ENCODE data around the gene SHROOM3.
"Not testable (repeated sequence)": the region's sequence is repeated elsewhere in the genome, so short reads cannot be mapped to it uniquely, and the experiment has no call there.

Gene SHROOM3

GRCh38 chr4:76447393-76447851 lies 12.4 kb downstream of the SHROOM3 start:
- DNase-seq: no peak

- DNase-seq: no peak
These were observed 13.2 kb downstream of the SHROOM3 start for GRCh38 chr4:76448211-76448610.

- DNase-seq: no peak
These were observed 14.3 kb downstream of the SHROOM3 start for GRCh38 chr4:76449362-76449767.

GRCh38 chr4:76449833-76450232 lies 14.8 kb downstream of the SHROOM3 start:
- no peak for DNase-seq

- no peak for DNase-seq
These were observed 18.2 kb downstream of the SHROOM3 start for GRCh38 chr4:76453232-76453631.

- not testable (repeated sequence) for DNase-seq
These were observed 19.0 kb downstream of the SHROOM3 start for GRCh38 chr4:76454073-76454472.

- DNase-seq: no peak
These were observed 22.9 kb downstream of the SHROOM3 start for GRCh38 chr4:76457885-76458284.

GRCh38 chr4:76458297-76458696 lies 23.3 kb downstream of the SHROOM3 start:
- DNase-seq: no peak

GRCh38 chr4:76458825-76459224 lies 23.8 kb downstream of the SHROOM3 start:
- no peak for DNase-seq

- no peak for DNase-seq
These were observed 24.3 kb downstream of the SHROOM3 start for GRCh38 chr4:76459291-76459723.

GRCh38 chr4:76463568-76463967 lies 28.5 kb downstream of the SHROOM3 start:
- no peak for DNase-seq

GRCh38 chr4:76470064-76470463 lies 35.0 kb downstream of the SHROOM3 start:
- DNase-seq: no peak

- no peak for DNase-seq
These were observed 35.5 kb downstream of the SHROOM3 start for GRCh38 chr4:76470532-76470931.

- no peak for DNase-seq
These were observed 41.5 kb downstream of the SHROOM3 start for GRCh38 chr4:76476571-76476970.

- no peak for DNase-seq
These were observed 49.6 kb downstream of the SHROOM3 start for GRCh38 chr4:76484654-76485053.

- DNase-seq: no peak
These were observed 50.4 kb downstream of the SHROOM3 start for GRCh38 chr4:76485450-76485849.

- DNase-seq: no peak
These were observed 51.7 kb downstream of the SHROOM3 start for GRCh38 chr4:76486588-76487276.

- DNase-seq: no peak
These were observed 52.6 kb downstream of the SHROOM3 start for GRCh38 chr4:76487621-76488020.

- DNase-seq: no peak
These were observed 53.4 kb downstream of the SHROOM3 start for GRCh38 chr4:76488455-76488854.

GRCh38 chr4:76488888-76489685 lies 54.1 kb downstream of the SHROOM3 start:
- DNase-seq: no peak

GRCh38 chr4:76489686-76490161 lies 54.7 kb downstream of the SHROOM3 start:
- DNase-seq: no peak

- no peak for DNase-seq
These were observed 57.0 kb downstream of the SHROOM3 start for GRCh38 chr4:76492055-76492454.

GRCh38 chr4:76494243-76494642 lies 59.2 kb downstream of the SHROOM3 start:
- no peak for DNase-seq
